ENCODE data around the gene NAV3.

The NAV3 gene

DNA sequence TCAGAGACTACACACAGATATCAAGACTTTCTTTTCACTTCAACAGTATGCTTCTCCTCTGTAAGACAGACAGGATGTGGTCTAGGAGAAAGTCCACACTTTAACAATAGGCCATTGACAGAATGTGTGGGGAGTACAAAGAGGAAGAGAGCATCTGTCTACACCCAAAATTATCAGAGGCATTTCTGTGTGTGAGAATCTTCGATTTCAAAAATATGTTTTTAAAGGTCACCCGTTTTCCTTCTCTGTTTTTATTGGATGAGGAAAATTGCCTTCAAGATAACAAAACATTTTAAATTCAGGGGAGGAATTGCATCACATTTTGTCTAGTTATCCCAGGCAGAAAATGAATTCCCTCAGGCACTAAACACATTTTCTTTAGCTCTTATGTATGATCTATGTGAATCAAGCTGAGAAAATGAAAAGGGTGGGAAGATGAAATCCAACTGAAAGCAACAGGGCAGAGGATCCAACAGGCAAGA lies 16.4 kb downstream of the NAV3 start:
- no peak for DNase-seq (ENCODE audit: low read depth in 2 of 2)

DNA sequence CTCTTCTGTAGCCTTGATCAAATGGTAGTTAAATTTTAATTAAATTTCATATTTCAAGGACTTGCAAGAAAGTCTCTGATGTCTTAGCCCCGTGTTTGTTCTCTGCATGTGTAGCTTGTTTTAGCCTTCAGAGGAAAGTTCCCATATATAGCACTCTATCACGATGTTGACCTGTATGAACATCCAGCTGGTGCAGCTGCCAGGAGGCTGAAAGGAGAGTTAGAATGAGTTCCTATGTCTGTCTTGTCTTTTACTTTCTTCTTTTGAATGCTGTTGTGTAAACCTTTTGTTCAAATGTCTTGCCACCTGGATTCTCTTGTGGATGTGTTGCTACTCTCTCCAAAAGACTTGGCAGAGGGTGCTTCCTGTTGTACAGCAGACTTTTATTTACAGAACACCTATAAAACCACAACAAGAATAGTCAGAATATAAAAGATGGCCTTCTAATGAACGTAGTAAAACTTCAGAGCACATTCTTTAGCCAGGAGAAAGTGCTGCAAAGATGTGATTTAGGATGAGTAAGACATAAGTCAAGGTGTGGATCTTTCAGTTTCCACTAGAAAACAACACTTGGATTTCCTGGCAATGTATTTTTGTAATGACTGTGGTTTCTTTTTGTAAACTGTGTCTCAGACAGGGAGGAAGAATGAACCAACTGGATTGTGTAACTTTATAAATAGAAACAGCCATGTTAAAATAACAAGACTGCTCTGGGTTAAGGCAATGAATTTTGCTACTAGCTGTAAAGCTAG lies 17.2 kb downstream of the NAV3 start:
- no peak for DNase-seq (ENCODE audit: low read depth in 2 of 2)

DNA sequence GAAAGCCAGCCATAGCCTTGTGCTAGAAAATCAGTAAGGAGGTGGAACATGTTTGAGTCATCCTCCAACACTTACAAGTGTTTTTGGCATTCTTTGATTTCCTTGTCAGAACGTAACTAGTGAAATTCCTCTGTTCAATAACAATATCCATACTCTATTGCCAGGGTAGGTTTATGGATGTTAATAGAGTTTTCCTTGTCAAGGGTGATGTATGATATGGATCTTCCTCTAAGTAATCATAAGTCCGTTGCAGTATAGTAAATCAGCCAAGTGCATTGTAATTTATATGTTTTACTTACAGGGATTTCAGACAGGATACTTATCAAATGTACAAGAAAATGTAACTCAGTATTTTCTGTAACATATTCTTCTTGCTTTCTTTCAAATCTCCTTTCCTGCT lies 19.4 kb downstream of the NAV3 start:
- no peak for DNase-seq (ENCODE audit: low read depth in 2 of 2)

DNA sequence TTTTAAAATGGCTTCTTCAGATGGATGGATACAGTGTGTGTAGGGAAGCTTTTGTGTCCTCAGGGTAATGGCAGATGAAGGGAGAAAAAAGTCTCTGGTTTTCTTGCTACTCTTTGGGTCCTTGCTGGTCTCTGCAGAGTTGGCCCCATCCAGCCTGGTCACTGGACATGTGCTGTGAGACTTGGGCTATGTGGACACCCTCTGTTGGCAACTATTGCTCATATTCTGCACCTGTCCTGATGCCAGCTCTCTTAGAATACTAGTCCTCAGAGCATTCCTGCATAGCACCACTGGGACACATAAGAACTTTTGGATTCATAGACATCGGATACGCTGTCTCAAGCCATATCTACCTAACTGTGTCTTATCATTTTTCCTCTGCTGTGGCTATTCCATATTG lies 20.0 kb downstream of the NAV3 start:
- no peak for DNase-seq (ENCODE audit: low read depth in 2 of 2)

DNA sequence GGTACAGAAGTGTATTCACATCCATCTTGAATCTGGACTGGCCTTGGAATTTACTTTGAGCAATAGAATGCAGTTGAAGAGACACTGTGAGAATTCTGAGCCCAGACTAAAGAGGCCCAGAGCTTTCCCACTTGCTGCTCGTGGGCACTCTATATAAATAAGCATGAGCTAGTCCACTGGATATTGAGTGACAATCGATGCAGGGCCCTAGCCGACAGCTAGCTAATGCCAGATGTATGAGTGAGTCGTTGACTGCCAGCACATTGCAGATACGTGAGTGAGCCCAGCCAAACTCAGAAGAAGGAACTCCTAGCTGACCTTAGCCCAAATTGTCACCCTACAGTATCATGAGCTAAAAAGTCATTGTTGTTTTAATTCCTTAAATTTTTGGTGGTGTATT lies 24.9 kb downstream of the NAV3 start:
- DNase-seq (ENCODE audit: low read depth in 2 of 2), result no peak

DNA sequence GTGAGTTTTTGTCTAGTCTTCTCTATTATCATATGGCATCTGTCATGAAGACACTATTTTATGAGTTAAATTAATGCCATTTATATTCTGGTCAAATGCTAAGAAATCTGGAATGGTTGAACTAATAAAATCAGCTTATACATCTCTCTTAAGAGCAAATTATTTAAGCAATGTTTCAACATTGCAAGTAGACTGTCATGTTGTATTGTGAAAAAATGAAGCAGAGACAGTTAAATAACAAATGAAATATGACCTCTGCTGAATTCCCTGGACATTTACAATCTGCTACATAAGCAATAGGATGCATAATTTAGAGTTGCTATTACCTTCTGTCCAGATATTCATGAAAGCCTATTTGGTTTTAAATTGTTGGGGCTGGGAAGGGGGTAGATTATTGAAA lies 30.6 kb downstream of the NAV3 start:
- DNase-seq (ENCODE audit: low read depth in 2 of 2), result no peak

DNA sequence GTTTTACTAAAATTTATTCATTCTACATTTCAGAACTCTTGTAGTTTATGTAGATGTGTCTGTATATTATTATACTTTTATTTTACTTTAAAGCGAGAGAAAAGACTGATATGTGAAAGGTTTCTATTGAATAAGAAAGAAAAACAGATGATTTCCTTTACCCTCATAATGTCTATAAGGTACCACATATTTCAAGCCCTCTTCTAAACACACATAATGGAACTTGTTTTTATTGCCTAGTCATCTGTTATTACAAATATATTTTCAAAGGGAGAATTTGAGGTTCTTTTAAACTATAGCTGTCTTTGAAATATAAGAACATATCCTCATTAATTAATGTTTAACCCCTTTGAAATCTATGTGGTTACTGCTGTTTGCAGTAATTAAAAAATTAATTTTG lies 34.5 kb downstream of the NAV3 start:
- DNase-seq (ENCODE audit: low read depth in 2 of 2), result no peak

DNA sequence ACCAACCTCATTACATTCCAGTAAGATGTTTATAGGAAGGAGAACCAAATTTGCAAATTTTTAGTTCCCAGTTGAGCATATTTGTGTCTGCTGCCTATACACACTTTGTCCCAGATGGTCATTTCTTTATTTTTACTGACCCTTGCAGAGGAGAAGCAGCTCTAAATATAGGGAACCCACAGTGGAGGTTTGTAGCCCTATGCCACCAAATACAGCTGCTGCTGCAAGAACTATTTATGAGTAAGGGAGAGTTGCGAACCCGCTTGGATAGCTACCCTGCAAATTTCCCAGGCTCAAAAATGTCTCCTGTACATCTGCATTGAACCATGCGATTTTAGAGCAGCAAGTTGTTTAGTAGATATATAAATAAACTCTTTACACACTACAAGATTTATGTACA lies 48.2 kb downstream of the NAV3 start:
- no peak for DNase-seq (ENCODE audit: low read depth in 2 of 2)

DNA sequence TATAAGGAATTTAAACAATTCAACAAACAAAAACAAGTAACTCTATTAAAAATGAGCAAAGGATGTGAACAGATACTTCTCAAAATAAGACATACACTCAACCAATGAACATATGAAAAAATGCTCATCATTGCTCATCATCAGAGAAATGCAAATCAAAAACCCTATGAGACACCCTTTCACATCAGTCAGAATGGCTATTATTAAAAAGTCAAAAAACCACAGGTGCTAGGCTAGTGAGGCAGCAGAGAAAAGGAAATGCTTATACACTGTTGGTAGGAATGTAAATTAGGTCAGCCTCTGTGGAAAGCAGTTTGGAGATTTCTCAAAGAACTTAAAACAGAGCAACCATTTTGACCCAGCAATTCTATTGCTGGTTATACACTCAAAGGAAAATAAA lies 52.0 kb downstream of the NAV3 start:
- DNase-seq (ENCODE audit: low read depth in 2 of 2), result no peak

DNA sequence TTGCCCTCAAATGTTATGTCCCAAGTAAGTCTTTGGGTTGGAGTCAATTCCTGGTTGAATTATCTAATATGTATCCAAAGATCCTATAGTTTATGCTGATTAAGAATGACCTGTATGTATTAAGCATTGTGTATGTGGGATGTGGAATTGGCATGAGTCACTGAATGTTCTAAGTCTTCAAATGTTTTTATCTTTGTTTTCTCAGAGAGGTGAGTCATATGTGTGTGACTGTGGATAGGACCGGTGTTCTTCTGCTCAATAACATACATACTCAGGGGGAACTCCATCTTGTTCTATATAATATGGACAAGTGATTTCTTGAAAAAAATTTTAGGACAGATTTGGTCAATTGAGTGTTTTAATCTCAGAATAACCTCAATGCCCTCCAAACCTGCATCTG lies 57.9 kb downstream of the NAV3 start:
- DNase-seq (ENCODE audit: low read depth in 2 of 2), result no peak

DNA sequence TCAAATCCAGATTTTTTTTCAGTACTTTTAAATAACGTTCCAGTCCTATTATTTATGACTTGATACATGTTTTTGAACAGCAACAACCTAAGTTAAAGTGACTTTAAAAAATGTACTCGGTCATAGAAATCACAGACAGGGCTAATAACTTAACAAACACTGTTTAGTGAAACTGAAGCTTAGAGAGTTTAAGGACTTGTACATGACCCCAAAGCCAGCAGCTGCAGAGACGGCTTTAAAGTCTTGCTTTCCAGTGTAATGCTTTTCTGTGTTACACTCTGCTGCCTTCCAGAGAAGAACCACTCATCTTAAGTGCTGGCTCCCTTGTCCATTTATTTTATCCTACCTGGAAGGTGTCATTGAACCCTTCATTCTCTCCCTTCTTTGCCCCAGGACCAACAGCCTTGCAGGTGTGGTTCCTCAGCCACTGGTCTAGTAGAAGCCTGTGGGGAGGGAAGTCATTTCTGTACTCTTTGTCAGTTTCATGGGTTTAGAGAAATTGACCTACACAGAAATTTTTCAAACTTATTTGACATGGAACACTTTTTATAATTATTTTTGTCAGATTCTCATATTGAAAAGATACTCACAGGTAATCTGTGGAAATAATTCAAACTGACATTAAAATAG lies 60.9 kb downstream of the NAV3 start:
- DNase-seq (ENCODE audit: low read depth in 2 of 2), result no peak

DNA sequence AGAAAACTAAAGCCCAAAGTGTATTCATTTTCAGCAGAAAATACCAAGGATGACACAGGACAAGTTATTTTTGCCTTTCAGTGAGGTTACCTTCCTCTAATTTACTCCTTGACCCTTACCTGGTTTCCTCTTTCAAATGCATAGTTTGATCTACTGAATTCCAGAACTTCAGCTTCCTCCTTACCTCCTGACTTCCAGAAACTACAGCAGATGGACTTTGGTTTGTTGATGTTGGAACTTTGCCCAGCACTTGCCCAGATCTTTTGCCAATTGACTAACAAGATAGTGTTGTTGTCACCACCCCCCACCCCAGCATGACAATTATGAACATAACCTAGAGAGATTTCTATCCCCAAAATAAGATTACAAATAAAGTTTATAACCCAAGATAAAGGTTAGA lies 63.2 kb downstream of the NAV3 start:
- DNase-seq (ENCODE audit: low read depth in 2 of 2), result no peak

DNA sequence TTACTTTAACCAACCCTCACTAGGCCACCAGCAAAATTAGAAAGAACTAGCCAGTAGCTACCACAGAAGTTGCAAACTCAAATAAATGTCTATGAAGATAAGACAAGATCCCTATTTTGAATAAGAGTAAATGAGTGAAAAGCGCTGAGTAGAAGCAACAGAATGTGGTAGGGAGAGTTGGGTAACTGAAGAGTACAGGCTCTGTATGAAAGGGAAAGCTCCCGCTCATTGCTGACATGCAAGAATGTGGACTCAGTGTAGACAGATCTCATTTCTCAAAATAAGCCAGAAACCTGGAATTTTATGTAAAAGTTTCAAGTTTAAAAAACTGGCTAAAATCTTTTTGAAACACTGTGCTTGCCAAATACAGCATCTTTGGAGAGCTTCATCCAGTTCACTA lies 63.9 kb downstream of the NAV3 start:
- DNase-seq (ENCODE audit: low read depth in 2 of 2), result no peak

DNA sequence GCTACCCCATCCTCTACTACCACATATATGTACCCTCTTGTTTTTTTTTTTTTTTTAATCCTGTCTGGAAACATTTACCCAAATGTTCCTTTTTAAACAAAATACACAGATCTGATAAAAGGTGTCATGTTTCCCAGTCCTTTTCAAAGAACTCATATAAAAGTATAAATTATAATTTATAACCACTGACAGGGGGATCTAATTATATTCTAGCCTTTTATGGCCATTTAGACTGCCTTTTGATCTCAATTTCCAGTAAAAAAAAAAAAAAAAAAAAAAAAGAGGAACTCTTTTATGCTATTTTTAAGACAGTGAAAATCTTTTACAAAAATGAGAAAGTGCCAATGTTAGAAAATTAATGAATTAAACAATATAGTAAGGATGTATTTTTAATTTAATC lies 65.0 kb downstream of the NAV3 start:
- DNase-seq (ENCODE audit: low read depth in 2 of 2), result no peak

DNA sequence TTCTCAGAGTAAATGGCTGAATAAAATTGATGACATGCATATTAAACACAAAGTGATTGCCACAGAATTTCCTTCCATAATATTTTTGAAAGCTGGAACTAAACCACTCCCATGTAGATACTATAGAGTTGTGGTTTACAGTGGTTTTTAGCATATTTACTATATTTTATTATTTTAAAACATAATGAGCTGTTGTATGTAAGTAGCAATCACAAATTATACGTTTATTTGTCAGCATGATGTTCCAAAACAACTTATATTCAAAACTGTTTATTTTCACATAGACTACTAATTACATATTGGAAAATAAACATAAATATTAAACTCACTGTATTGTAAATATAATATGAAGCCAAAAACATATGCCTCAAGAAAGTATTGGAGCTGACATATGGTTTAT lies 77.2 kb downstream of the NAV3 start:
- no peak for DNase-seq (ENCODE audit: low read depth in 2 of 2)

DNA sequence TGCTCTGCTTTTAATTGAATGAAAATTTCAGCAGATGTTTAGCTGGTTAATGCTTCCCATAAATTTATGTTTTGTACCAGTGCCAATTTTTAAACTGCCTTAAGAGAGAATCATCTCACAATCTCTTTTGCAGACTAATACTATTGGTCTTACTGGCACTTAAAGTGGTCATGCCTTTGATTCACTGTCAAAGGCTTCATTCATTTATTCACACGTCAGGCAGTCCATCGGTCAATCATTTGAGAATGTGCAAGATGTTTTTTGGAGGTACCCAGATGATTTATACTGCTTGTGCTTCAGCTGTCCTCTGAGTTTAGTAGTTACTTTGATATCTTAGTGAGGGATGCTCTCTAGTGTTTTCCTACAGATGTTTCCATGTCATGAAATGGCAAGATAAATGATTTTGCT lies 83.4 kb downstream of the NAV3 start:
- DNase-seq (ENCODE audit: low read depth in 2 of 2), result no peak

DNA sequence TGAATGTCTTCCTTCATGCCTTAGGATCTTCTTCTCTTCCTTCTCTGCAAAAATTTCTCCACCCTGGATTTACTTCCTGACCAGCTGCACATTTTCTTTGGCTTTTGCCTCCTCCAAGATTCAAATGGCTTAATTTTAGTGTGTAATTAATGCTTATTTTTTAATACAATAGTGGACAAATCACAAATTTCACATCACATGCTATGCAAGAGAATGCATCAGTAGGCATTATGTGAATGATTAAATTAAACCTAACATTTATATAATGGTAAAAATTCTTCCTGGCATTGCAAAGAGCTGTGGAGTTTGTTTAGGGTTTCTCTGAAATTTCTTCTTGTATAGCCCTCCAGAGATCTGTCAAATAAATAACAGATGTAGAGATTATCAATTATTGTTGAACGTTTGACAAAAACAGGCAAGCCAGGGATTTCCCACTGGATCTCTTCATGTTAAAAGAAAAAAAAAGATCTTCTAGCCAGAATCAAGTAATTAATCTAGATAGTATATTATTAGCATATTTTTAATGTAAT lies 84.4 kb downstream of the NAV3 start:
- no peak for DNase-seq (ENCODE audit: low read depth in 2 of 2)

DNA sequence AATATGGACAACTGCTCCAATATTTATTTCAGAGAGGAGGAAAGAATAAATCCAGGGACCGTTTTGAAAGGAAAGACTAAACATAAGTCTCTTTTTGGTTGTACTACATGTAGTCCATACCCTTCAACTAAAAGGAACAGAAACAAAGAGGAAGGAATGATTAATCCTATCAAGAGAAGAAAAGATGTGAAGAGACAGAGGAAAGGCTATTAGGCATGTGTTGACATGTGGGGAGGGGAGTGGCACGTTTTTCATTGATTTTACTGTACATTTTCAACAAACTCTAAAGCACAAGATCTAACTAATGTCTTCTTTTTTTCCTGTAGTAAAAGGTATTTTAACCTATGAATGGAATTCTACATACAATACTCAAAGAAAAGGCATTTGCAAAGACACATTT lies 85.6 kb downstream of the NAV3 start:
- DNase-seq (ENCODE audit: low read depth in 2 of 2), result no peak

DNA sequence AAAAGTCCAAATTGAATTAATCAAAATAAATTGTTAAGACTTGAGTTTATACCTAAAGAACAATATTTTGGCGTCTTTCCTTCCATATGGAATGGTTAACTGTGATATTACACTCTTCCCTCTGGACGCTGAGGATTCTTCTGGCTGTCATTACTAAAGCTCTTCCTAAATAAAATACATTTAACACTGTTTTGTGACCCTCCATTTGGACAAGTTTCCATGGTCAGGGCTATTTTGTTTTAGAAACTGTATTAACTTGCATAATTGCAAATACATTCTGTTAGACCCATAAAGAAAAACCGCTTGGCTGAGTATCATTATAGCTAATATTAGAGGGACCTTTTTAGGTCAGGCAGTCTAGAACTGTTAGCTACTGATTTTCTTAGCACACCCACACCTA lies 87.4 kb downstream of the NAV3 start:
- no peak for DNase-seq (ENCODE audit: low read depth in 2 of 2)

DNA sequence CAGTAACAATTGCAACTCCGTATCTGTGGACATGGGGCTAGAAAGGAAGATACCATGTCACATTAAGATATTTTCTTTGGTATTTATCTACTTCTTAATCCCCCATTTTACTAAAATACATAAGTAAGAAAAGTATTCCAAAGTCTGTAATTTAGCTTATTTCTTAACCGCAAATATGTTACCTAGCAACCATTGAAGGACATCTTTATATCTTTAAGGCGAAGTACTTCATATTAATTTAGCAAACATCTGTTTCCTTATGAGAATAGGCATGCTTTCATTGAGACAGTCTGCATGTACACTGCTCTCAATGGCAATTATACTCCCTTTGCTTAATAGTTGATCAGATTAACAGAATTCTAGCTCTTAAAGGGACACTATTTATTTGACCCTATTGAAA lies 88.8 kb downstream of the NAV3 start:
- DNase-seq (ENCODE audit: low read depth in 2 of 2), result no peak

DNA sequence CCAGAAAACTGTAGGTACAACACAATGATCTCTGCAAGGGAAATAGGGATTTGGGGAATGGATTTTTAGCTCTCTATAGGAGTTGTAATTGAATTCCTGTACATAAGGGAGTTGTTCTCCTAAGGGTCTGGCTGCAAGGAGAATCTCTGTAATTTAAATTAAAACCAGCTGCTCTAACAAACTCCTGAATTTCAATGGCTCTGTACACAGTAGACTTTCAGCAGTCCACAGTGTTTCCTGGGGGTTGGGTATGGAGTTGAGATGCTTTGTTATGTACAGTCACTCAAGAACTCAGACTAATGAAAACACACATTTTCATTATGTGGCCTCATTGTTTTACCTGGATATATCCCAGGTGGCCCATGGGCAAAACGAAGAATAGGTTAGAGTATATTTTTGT lies 93.2 kb downstream of the NAV3 start:
- no peak for DNase-seq (ENCODE audit: low read depth in 2 of 2)

DNA sequence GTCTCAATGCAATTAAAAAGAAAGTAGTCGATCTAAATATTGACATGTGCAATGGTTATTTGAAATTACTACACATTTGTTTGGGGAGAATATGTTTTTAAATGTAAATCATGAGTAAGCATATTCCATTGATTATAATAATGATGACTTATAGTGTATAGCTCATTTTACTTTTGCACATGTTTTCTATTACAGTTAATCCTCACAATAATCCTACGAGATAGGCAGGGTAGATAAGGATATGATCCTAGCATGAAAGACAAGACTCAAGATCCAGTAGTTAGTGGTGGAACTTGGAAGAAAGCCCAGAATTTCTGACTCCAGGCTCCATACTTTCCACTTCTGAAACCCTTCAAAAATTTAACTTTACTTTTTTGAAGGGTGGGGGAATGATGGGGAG lies 94.0 kb downstream of the NAV3 start:
- no peak for DNase-seq (ENCODE audit: low read depth in 2 of 2)

DNA sequence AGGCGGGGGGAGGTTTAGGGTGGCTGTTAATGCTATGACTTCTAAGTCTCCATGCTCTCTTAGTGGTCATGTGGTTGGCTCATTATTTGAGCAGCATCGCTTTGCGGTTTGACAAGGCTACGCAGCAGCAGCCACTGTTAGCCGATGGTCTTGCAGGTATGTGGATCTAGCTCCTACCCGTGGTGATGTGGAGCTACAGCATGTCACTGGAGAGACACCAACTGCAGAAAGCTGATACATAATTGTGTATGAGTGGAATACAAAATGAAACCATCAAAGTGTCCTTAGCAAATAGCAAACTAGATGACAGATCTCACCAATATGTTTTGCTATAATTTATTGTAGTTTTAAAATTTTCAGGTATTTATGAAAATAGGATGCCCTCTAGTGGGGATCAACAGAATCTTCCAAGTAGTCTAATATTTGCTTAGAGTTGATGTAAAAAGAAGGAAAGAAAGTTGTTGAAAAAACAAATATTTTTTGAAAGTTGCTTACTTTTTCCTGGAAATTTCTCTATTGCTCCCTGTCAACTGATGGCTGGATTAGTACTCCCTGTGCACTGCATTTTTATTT lies 94.9 kb downstream of the NAV3 start:
- no peak for DNase-seq (ENCODE audit: low read depth in 2 of 2)
